Measurements from ENCODE around the gene SERPINC1. TPM values are rescaled to one million over a fixed set of nuclear protein-coding genes. Genes with fewer than 3 reads are reported as not detected.

SERPINC1 gene
- total RNA-seq, 4 donors from 2014 or later, result not detected

DNA sequence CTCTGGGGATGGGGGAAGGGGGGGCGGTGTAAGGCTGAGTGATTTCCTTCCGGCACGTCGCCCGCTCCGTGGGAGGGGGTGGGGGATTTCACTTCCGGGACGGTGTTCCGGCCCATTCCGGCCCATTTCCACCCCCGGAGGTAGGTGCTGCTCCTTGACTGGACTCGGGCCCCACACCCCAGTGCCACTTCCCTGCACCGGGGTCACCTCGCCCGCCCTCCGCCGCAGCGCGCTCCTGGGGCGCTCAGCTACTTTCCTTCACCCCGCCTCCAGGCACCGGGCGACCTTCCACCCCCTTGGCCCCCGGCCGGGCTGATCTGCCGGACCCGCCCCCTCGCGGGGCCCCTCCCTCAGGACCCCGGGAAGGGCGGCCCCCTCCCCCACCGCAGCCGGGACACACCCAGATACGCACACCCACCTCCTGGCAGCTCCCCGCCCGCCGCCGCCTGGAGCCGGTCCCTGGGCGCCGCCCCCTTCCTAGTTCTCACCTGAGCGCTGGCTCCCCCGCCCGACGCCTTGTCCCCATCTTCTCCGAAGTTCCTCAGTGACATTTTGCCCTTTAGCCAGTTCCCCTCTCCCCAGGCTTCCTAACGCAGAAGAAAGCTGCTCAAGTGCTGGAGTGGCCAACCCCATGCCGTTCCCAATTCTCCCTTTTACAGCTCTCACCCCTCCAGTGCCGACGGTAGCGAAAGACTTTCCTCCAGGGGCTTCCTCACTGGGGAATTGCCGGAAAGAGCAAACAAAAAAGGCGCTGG lies 48.7 kb downstream of the SERPINC1 start, which contains the start of gene ZBTB37:
Gene ZBTB37 (plus strand): TSS at position 115 of the 755 bp plus-strand sequence. CDS start 1,846 bp downstream, outside the sequence.
- Histone ChIP-seq H3K36me3 (peaks cover 0 to 53% of the 10 kb centered on the region in 2 donors), H3K27ac (peak within 1 kb of the TSS; percentile 71 to 97 (median 92)), H3K27me3 (no peaks in the 10 kb centered on the region), H3K9me3 (no peaks in the 10 kb centered on the region), H3K4me3 (peak within 1 kb of the TSS; percentile 74 to 89), H3K4me1 (peaks cover 0 to 60% (median 7%) of the 10 kb centered on the region in 3 donors)
- ATAC-seq, result peak; percentile 67
- 0% methylated on average over 7 of the region's 53 CpGs; no CpG with 5 or more reads in 1 of the 2 donors for WGBS, 2 donors (ENCODE audit: low coverage in 1 of 2)
- TF ChIP-seq POLR2AphosphoS5 (IDR thresholded peaks at IDR 0.05) (no peak), POLR2A (IDR thresholded peaks at IDR 0.05) (no peak)
- TF ChIP-seq, protein P1, sequence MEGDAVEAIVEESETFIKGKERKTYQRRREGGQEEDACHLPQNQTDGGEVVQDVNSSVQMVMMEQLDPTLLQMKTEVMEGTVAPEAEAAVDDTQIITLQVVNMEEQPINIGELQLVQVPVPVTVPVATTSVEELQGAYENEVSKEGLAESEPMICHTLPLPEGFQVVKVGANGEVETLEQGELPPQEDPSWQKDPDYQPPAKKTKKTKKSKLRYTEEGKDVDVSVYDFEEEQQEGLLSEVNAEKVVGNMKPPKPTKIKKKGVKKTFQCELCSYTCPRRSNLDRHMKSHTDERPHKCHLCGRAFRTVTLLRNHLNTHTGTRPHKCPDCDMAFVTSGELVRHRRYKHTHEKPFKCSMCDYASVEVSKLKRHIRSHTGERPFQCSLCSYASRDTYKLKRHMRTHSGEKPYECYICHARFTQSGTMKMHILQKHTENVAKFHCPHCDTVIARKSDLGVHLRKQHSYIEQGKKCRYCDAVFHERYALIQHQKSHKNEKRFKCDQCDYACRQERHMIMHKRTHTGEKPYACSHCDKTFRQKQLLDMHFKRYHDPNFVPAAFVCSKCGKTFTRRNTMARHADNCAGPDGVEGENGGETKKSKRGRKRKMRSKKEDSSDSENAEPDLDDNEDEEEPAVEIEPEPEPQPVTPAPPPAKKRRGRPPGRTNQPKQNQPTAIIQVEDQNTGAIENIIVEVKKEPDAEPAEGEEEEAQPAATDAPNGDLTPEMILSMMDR (IDR thresholded peaks at IDR 0.05), result peak in 1 of 4 experiments; percentile 10

DNA sequence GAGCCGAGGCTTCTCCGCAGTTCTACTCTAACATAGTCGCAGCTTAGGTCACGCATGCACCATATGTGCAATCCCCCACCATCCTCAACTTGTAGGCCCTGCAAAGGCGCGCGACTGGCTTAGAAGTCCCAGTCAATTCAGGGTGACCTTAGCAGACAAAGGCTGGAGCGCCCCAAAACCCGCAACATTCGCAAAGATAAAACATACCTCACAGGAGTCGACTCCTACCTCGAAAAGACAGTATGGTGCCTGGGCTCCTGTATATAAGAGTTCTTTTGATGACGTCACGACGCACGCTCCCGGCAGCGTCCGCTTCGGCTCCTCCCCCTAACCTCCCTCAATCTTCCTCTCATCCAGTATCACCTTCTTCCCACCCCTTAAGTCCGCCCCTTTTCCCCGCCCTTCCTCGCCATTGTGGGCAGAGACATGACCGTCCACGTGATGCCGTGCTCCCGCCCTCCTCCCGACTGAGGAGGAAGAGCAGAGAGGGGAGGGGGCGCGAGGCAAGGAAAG lies 49.3 kb downstream of the SERPINC1 start, which contains the start of gene GAS5:
Gene GAS5 (minus strand): TSS at position 237 of the 513 bp plus-strand sequence.
- ATAC-seq, result peak; percentile 96

DNA sequence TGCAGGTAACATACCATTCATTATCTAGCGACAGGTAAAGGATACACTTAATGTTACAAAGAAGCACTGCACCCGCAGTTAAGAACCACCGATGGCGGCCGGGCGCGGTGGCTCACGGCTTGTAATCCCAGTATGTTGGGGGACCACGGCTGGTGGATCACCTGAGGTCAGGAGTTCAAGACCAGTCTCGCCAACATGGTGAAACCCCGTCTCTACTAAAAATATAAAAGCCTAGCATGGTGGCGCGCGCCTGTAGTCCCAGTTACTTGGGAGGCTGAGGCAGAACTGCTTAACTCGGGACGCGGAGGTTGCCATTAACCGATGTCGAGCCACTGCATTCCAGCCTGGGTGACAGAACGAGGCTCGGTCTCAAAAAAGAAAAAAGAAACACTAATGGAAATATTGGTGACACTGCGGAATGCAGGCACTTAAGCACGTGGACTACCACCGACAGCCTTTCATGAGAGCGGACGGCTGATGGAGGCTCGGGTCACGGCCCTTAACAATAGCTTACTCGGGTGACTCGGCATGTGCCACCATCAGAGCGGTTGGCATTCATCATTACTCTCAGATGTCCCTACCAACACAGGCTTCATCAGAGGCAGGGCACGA lies 49.9 kb downstream of the SERPINC1 start:
- TF ChIP-seq POLR2AphosphoS5 (IDR thresholded peaks at IDR 0.05), result no peak
- no peak for TF ChIP-seq POLR2A (IDR thresholded peaks at IDR 0.05)
- TF ChIP-seq, protein P1 (IDR thresholded peaks at IDR 0.05), result no peak
- no peak for TF ChIP-seq EP300 (IDR thresholded peaks at IDR 0.05)
- peak; percentile 4 for ATAC-seq
- Histone ChIP-seq H3K36me3 (peaks cover 0 to 59% of the 10 kb centered on the region in 2 donors), H3K9me3 (no peaks in the 10 kb centered on the region), H3K4me1 (peaks cover 0 to 60% (median 7%) of the 10 kb centered on the region in 3 donors), H3K27me3 (no peaks in the 10 kb centered on the region), H3K4me3 (peak overlapping the region; percentile 74 to 89), H3K27ac (peak overlapping the region; percentile 71 to 97 (median 92))
- 0 to 3% methylated on average over 1 to 18 of the region's 32 CpGs for WGBS, 2 donors (ENCODE audit: low coverage in 1 of 2)

More for the DNA sequence above, 49.3 kb downstream of the SERPINC1 start, which contains the start of gene GAS5:
- Histone ChIP-seq H3K4me3 (peak within 1 kb of the TSS; percentile 74 to 89), H3K36me3 (peaks cover 0 to 56% of the 10 kb centered on the region in 2 donors), H3K4me1 (peaks cover 0 to 60% (median 7%) of the 10 kb centered on the region in 3 donors), H3K27ac (peak within 1 kb of the TSS; percentile 71 to 97 (median 92)), H3K9me3 (no peaks in the 10 kb centered on the region), H3K27me3 (no peaks in the 10 kb centered on the region)
- 0 to 2% methylated on average over 9 to 20 of the region's 30 CpGs for WGBS, 2 donors (ENCODE audit: low coverage in 1 of 2)
- TF ChIP-seq EP300 (IDR thresholded peaks at IDR 0.05) (no peak), POLR2AphosphoS5 (IDR thresholded peaks at IDR 0.05) (peak; percentile 97), POLR2A (IDR thresholded peaks at IDR 0.05) (peak; percentile 91 to 92)
- TF ChIP-seq, protein P1 (IDR thresholded peaks at IDR 0.05), result no peak

DNA sequence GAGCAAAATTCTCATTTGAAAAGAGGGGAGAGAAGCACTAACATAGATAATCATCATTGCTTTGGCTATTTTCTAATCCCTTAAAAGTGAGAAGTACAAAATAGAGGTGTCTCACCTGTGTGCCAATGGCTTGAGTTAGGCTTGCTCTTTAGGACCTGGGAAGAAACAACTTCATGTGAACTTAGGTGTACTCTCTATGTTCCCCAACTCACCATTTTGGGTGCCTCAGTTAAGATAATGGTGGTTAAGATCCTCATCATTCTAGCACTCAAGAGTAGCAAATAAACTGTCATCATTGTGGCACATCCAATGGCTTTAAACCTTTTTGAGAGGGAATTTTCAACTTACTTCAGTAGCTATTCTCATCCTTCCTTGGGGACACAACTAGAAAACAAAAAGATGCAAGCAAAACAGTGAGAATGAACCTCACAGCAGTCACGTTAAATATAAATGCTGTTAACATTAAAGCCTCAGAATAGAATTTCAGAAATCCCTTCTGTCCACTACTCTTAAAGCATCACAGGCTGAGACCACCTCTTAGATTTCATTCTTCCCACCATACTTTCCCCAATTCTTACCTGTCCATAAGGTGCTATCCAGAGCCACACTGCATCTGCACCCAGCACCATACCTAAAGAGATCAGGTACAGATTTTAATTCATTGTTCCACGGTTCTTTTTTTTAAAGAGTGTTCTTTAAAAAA lies 50.6 kb downstream of the SERPINC1 start:
- ATAC-seq, result no peak
- peak overlapping the region; percentile 71 to 97 (median 92) for H3K27ac ChIP-seq
- TF ChIP-seq EP300 (IDR thresholded peaks at IDR 0.05), result no peak
- TF ChIP-seq, protein P1 (IDR thresholded peaks at IDR 0.05), result no peak
- no peak for TF ChIP-seq POLR2A (IDR thresholded peaks at IDR 0.05)
- no peak for TF ChIP-seq POLR2AphosphoS5 (IDR thresholded peaks at IDR 0.05)
- H3K36me3 ChIP-seq, result peaks cover 0 to 60% of the 10 kb centered on the region in 2 donors
- peak overlapping the region; percentile 74 to 89 for H3K4me3 ChIP-seq
- H3K9me3 ChIP-seq, result no peaks in the 10 kb centered on the region
- WGBS, 2 donors (ENCODE audit: low coverage in 1 of 2), result 18% methylated on average over 2 of the region's 2 CpGs
- H3K27me3 ChIP-seq, result no peaks in the 10 kb centered on the region
- peaks cover 0 to 56% (median 7%) of the 10 kb centered on the region in 3 donors for H3K4me1 ChIP-seq
